ENCODE data around the gene CAPN7. TPM values are rescaled to one million over a fixed set of nuclear protein-coding genes. Genes with fewer than 3 reads are reported as not detected.

Gene CAPN7
- total and polyA plus RNA-seq, 2 donors (not counting 1 experiment from before 2014, with no cell fraction given) = 40.4 to 85.9 TPM

GRCh38 chr3:15171096-15171495, 35.0 kb upstream of the CAPN7 start:
- no peak for ATAC-seq (ENCODE audit: low read depth)
- H3K36me3 ChIP-seq (replicated peaks in 1 of 2; ENCODE audit: control extremely low read depth in 1 of 2, control insufficient read depth in 1 of 2, extremely low read depth in 1 of 2, insufficient read depth in 2 of 2, low read length in 1 of 2) = no peaks in the 10 kb centered on the region
- no peaks in the 10 kb centered on the region for H4K20me1 ChIP-seq (ENCODE audit: control insufficient read depth, insufficient read depth, low read length, poor library complexity, severe bottlenecking)
- Mint-ChIP-seq H3K27ac (no peak overlapping the region), H3K9me3 (ENCODE audit: insufficient read depth) (no peaks in the 10 kb centered on the region), H3K4me1 (peaks cover 3% of the 10 kb centered on the region), H3K4me3 (no peak overlapping the region), H3K27me3 (peaks cover 27% of the 10 kb centered on the region)
- CTCF ChIA-PET = interaction anchor here (1.4 kb wide), 1 partner anchor 63 kb away, joined by 3 read pairs; no protein-coding TSS in a partner anchor
- no peaks in the 10 kb centered on the region for H3K4me1 ChIP-seq (ENCODE audit: control insufficient read depth in 2 of 2, insufficient read depth in 2 of 2, low read length in 2 of 2)
- H2AFZ ChIP-seq (ENCODE audit: insufficient read depth, low read depth, low read length, poor library complexity, severe bottlenecking) = no peak overlapping the region
- H3K9ac ChIP-seq (ENCODE audit: low read length) = no peak overlapping the region
- H3K79me2 ChIP-seq (ENCODE audit: control insufficient read depth, insufficient read depth, low read length) = no peaks in the 10 kb centered on the region
- POLR2A ChIA-PET = no interaction called here
- WGBS (ENCODE audit: insufficient coverage) = 25% methylated on average over 1 of the region's 3 CpGs
- no peak for DNase-seq
- no peak overlapping the region for H3K4me2 ChIP-seq (replicated peaks; ENCODE audit: low read depth, low read length, poor library complexity, severe bottlenecking)
- H3K4me3 ChIP-seq (ENCODE audit: control extremely low read depth in 1 of 5, extremely low read depth in 1 of 5, insufficient read depth in 1 of 5, low read depth in 2 of 5, low read length in 4 of 5) = no peak overlapping the region
- no peak overlapping the region for H3K27ac ChIP-seq (ENCODE audit: low read length in 2 of 2)
- intact Hi-C loops (cut with micrococcal nuclease) = no loop called here
- H3K27me3 ChIP-seq (replicated peaks in 1 of 4; ENCODE audit: control extremely low read depth in 1 of 4, control insufficient read depth in 3 of 4, insufficient read depth in 4 of 4, low read length in 3 of 4) = peaks cover 0 to 9% (median 2%) of the 10 kb centered on the region in 4 experiments
- H3K9me3 ChIP-seq (ENCODE audit: control extremely low read depth in 1 of 3, control insufficient read depth in 2 of 3, insufficient read depth in 1 of 3, low read length in 2 of 3) = no peaks in the 10 kb centered on the region
- TF ChIP-seq CTCF (IDR thresholded peaks at IDR 0.05) = no peak
- TF ChIP-seq EZH2 (IDR thresholded peaks at IDR 0.05; ENCODE audit: borderline replicate concordance, insufficient read depth, low read depth, low read length, poor library complexity, severe bottlenecking) = no peak

- ChIA-PET POLR2A (no interaction called here), CTCF (no interaction called here)
- ATAC-seq (ENCODE audit: low read depth) (no peak), DNase-seq (no peak)
- TF ChIP-seq EZH2 (IDR thresholded peaks at IDR 0.05; ENCODE audit: borderline replicate concordance, insufficient read depth, low read depth, low read length, poor library complexity, severe bottlenecking) = no peak
- TF ChIP-seq CTCF (IDR thresholded peaks at IDR 0.05) = no peak
- Histone ChIP-seq H3K4me3 (ENCODE audit: control extremely low read depth in 1 of 5, extremely low read depth in 1 of 5, insufficient read depth in 1 of 5, low read depth in 2 of 5, low read length in 4 of 5) (no peak overlapping the region), H3K27ac (ENCODE audit: low read length in 2 of 2) (no peak overlapping the region), H3K79me2 (ENCODE audit: control insufficient read depth, insufficient read depth, low read length) (no peaks in the 10 kb centered on the region), H3K9ac (ENCODE audit: low read length) (no peak overlapping the region), H3K4me2 (replicated peaks; ENCODE audit: low read depth, low read length, poor library complexity, severe bottlenecking) (no peak overlapping the region), H3K27me3 (replicated peaks in 1 of 4; ENCODE audit: control extremely low read depth in 1 of 4, control insufficient read depth in 3 of 4, insufficient read depth in 4 of 4, low read length in 3 of 4) (peaks cover 0 to 9% (median 2%) of the 10 kb centered on the region in 4 experiments), H3K9me3 (ENCODE audit: control extremely low read depth in 1 of 3, control insufficient read depth in 2 of 3, insufficient read depth in 1 of 3, low read length in 2 of 3) (no peaks in the 10 kb centered on the region), H3K36me3 (replicated peaks in 1 of 2; ENCODE audit: control extremely low read depth in 1 of 2, control insufficient read depth in 1 of 2, extremely low read depth in 1 of 2, insufficient read depth in 2 of 2, low read length in 1 of 2) (no peaks in the 10 kb centered on the region), H3K4me1 (ENCODE audit: control insufficient read depth in 2 of 2, insufficient read depth in 2 of 2, low read length in 2 of 2) (no peaks in the 10 kb centered on the region), H4K20me1 (ENCODE audit: control insufficient read depth, insufficient read depth, low read length, poor library complexity, severe bottlenecking) (no peaks in the 10 kb centered on the region), H2AFZ (ENCODE audit: insufficient read depth, low read depth, low read length, poor library complexity, severe bottlenecking) (no peak overlapping the region)
- intact Hi-C loops (cut with micrococcal nuclease) = no loop called here
- Mint-ChIP-seq H3K27me3 (peaks cover 26% of the 10 kb centered on the region), H3K4me1 (peaks cover 3% of the 10 kb centered on the region), H3K4me3 (no peak overlapping the region), H3K9me3 (ENCODE audit: insufficient read depth) (no peaks in the 10 kb centered on the region), H3K27ac (no peak overlapping the region)
- WGBS (ENCODE audit: insufficient coverage) = no CpG with 5 or more reads among the region's 1 CpG
These were observed 33.2 kb upstream of the CAPN7 start for GRCh38 chr3:15172806-15173205.
